ENCODE measurements around the gene CD163. TPM values are rescaled to one million over a fixed set of nuclear protein-coding genes. Genes with fewer than 3 reads are reported as not detected.
"Not testable (repeated sequence)": the region's sequence is repeated elsewhere in the genome, so short reads cannot be mapped to it uniquely, and the experiment has no call there.

Gene CD163
- total RNA-seq, 1 experiment from 2014 or later = not detected

DNA sequence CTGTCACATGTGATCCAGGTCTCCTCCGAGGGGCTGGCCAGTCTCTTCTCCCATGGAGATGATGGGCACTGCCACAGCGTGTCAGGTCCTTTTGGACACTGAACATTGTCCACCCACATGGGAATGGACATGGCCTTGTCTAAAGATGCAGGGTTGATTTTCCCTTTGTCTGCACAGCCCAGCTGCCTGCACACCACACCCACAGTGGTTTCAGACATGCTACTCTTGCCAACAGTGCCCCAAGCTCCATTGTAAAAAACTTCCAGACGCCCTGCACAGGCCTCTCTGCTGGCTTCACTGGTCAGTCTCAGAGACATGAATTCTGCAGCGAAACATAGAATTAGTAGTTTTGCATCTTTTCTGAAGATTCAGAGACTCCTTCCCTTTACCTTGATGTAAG lies 18.5 kb downstream of the CD163 start:
- Histone ChIP-seq H3K27me3 (no peaks in the 10 kb centered on the region), H3K27ac (no peak overlapping the region), H3K9me3 (replicated peaks) (no peaks in the 10 kb centered on the region), H3K4me1 (no peaks in the 10 kb centered on the region), H3K4me3 (no peak overlapping the region), H3K36me3 (no peaks in the 10 kb centered on the region)
- DNase-seq = no peak

DNA sequence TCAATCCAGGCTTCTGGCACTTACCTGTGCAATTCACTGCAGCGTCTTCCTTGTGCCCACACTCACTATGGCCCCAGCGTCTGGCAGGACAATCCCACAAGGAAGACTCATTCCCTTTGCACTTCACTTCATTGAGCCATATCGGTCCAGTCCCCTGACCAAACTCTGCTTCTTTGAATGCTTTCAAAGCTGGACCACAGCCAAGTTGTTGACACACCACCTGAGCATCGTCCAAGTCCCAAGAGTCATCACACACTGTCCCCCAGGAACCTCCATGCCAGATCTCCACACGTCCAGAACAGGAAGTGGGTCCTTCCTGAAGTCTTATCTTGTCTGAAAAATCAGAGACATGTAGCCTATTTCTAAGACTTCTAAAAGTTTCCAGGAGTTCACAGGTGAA lies 20.2 kb downstream of the CD163 start:
- Histone ChIP-seq H3K4me1 (no peaks in the 10 kb centered on the region), H3K27me3 (no peaks in the 10 kb centered on the region), H3K4me3 (no peak overlapping the region), H3K27ac (no peak overlapping the region), H3K36me3 (no peaks in the 10 kb centered on the region), H3K9me3 (replicated peaks) (no peaks in the 10 kb centered on the region)
- no peak for DNase-seq

DNA sequence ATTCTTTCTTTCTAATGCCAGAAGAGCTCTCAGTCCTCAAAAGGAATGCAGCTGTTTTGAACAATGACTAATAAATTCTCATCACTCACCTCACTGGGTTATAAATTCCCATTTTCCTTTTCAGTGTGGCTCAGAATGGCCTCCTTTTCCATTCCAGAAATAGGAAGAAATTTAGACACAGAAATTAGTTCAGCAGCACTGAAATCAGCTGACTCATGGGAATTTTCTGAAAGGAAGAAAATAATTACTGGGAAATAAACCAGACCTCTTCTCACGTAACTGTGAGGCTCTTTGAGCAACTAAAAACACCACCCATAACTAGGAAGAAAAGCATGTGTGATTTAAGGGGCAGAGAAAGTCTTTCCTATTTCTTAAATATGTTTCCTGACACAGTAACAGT lies 23.8 kb downstream of the CD163 start:
- Histone ChIP-seq H3K36me3 (no peaks in the 10 kb centered on the region), H3K27ac (no peak overlapping the region), H3K27me3 (0 out of 2 replicates have a peak, but pooled peaks cover 3% of the 10 kb centered on the region), H3K4me1 (no peaks in the 10 kb centered on the region), H3K9me3 (replicated peaks) (no peaks in the 10 kb centered on the region), H3K4me3 (no peak overlapping the region)
- DNase-seq = no peak

GRCh38 chr12:7472060-7472459 lies 31.5 kb downstream of the CD163 start:
- Histone ChIP-seq H3K27me3 (no peaks in the 10 kb centered on the region), H3K9me3 (replicated peaks) (no peaks in the 10 kb centered on the region), H3K4me1 (no peaks in the 10 kb centered on the region), H3K4me3 (no peak overlapping the region), H3K27ac (no peak overlapping the region), H3K36me3 (no peaks in the 10 kb centered on the region)
- no peak for DNase-seq

DNA sequence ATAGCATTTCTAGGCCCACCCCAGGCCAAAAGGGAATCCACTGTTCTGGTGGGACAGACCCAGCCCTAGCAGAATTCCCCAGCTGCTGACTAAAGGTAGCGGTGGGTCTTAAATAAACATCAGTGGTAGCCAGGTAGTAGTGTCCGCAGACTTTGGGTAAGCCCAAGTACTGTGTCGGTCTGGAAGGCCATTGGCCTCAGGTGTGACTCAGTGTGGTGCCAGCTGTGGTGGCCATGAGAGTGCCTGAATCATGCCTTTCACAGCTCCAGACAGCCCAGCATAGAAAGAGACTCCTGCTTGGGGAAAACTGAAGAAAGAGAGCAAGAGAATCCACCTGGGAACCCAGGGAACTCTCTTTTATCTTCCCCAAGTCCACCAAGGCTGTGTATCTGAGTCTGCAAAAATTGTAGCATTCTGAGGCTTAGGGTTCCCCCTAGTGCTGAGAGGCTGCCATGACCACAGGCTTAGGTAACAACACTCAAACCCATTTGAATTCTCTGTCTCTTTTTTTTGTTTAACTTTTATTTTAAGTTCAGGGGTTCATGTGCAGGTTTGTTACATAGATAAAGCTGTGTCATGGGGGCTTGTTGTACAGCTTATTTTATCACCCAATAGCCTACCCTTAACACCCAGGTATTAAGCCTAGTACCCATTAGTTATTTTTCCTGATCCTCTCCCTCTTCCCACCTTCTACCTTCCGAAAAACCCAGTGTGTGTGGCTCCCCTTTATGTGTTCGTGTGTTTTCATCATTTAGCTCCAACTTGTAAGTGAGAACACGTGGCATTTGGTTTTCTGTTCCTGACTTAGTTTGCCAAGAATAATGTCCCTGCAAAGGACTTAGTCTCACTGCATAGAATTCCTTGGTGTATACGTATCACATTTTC lies 43.0 kb downstream of the CD163 start:
- Histone ChIP-seq H3K4me3 (no peak overlapping the region), H3K9me3 (replicated peaks) (no peaks in the 10 kb centered on the region), H3K4me1 (no peaks in the 10 kb centered on the region), H3K27me3 (no peaks in the 10 kb centered on the region), H3K36me3 (no peaks in the 10 kb centered on the region), H3K27ac (no peak overlapping the region)
- DNase-seq = peak; percentile 13 to 69

GRCh38 chr12:7459973-7460372 lies 43.6 kb downstream of the CD163 start:
- Histone ChIP-seq H3K9me3 (replicated peaks) (no peaks in the 10 kb centered on the region), H3K4me3 (no peak overlapping the region), H3K4me1 (no peaks in the 10 kb centered on the region), H3K27ac (no peak overlapping the region), H3K36me3 (no peaks in the 10 kb centered on the region), H3K27me3 (no peaks in the 10 kb centered on the region)
- no peak for DNase-seq

DNA sequence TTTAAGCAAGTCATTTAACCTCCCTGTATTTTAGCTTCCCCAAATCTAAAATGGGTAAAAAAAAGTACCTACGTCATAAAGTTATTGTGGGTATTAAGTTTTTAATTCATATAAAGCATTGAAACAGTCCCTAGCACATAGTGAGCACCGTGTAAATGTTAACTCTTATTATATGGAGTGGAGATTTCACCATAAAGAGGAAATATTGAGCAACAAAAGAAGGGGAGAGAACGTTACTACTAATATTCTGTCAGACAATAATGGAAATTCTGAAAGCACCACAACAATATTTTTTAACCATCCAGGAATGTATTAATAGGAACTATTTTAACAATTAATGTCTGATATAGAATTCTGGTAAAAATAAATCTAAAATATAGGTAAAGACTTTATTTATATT lies 51.8 kb downstream of the CD163 start:
- Histone ChIP-seq H3K27ac (no peak overlapping the region), H3K9me3 (replicated peaks) (no peaks in the 10 kb centered on the region), H3K4me1 (no peaks in the 10 kb centered on the region), H3K36me3 (no peaks in the 10 kb centered on the region), H3K4me3 (no peak overlapping the region), H3K27me3 (no peaks in the 10 kb centered on the region)
- no peak for DNase-seq

- Histone ChIP-seq H3K27me3 (no peaks in the 10 kb centered on the region), H3K9me3 (replicated peaks) (no peaks in the 10 kb centered on the region), H3K36me3 (no peaks in the 10 kb centered on the region), H3K4me3 (no peak overlapping the region), H3K4me1 (no peaks in the 10 kb centered on the region), H3K27ac (no peak overlapping the region)
- no peak for DNase-seq
Measured at GRCh38 chr12:7450667-7451066, 52.9 kb downstream of the CD163 start.

DNA sequence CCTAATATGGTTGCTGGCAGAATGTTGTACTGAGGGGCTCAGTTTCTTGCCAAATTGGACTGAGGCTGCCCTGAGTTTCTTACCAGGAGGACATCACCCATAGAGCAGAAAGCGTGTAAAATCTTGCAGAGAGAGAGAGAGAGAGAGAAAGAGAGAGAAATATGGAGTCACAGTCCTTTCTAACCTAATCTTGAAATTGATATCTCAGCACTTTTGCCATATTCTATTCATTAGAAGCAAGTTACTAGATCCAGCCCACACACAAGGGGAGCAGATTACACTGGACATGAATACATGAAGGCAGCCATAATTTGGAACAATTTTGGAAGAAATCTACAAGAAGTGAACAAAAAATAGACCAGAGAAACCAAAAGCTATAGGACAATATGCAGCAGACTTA lies 55.5 kb downstream of the CD163 start:
- DNase-seq = no peak
- H3K9me3 ChIP-seq (replicated peaks) = no peaks in the 10 kb centered on the region
- H3K27ac ChIP-seq = no peak overlapping the region
- H3K27me3 ChIP-seq = no peaks in the 10 kb centered on the region
- H3K4me3 ChIP-seq = no peak overlapping the region
- no peaks in the 10 kb centered on the region for H3K4me1 ChIP-seq
- H3K36me3 ChIP-seq = no peaks in the 10 kb centered on the region

DNA sequence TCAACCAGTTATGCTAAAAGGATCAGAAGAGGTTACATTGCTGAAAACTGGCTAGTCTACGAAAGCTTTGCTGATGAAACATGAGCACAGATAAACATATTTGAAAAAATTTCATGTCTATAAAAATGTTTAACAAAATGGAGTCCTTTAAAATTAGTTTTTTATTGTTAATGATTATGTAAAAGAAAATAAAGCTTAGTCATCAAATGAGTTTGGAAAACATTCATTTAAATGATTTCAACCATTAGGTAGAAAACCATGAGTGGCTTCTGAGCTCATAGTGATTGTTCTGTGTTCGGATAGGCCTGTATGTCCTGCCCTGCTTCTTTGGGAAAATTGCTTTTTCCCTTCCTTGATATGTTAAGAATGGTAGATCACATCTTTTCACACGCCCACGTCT lies 59.0 kb downstream of the CD163 start:
- no peak overlapping the region for H3K4me3 ChIP-seq
- H3K27ac ChIP-seq = no peak overlapping the region
- no peak for DNase-seq
- no peaks in the 10 kb centered on the region for H3K4me1 ChIP-seq
- H3K36me3 ChIP-seq = no peaks in the 10 kb centered on the region
- H3K9me3 ChIP-seq (replicated peaks) = no peaks in the 10 kb centered on the region
- no peaks in the 10 kb centered on the region for H3K27me3 ChIP-seq

- no peak within 1 kb of the TSS for H3K4me3 ChIP-seq
- no peaks in the 10 kb centered on the region for H3K27me3 ChIP-seq
- H3K4me1 ChIP-seq = no peaks in the 10 kb centered on the region
- no peak for DNase-seq
- no peak within 1 kb of the TSS for H3K27ac ChIP-seq
- no peaks in the 10 kb centered on the region for H3K36me3 ChIP-seq
- H3K9me3 ChIP-seq (replicated peaks) = no peaks in the 10 kb centered on the region
Measured at GRCh38 chr12:7444076-7444475, 59.5 kb downstream of the CD163 start, which contains the start of gene CD163L1. Gene CD163L1 (minus strand): TSS chr12:7444153. CDS start chr12:7444127, 26 bp downstream.

GRCh38 chr12:7441216-7441615 lies 62.4 kb downstream of the CD163 start:
- no peak for DNase-seq
- Histone ChIP-seq H3K9me3 (replicated peaks) (no peaks in the 10 kb centered on the region), H3K27ac (no peak overlapping the region), H3K4me1 (no peaks in the 10 kb centered on the region), H3K27me3 (no peaks in the 10 kb centered on the region), H3K4me3 (no peak overlapping the region), H3K36me3 (no peaks in the 10 kb centered on the region)

- H3K36me3 ChIP-seq = no peaks in the 10 kb centered on the region
- no peak overlapping the region for H3K27ac ChIP-seq
- DNase-seq = no peak
- no peaks in the 10 kb centered on the region for H3K9me3 ChIP-seq (replicated peaks)
- H3K27me3 ChIP-seq = no peaks in the 10 kb centered on the region
- H3K4me3 ChIP-seq = no peak overlapping the region
- H3K4me1 ChIP-seq = no peaks in the 10 kb centered on the region
Measured at GRCh38 chr12:7439579-7440505, 63.7 kb downstream of the CD163 start.

DNA sequence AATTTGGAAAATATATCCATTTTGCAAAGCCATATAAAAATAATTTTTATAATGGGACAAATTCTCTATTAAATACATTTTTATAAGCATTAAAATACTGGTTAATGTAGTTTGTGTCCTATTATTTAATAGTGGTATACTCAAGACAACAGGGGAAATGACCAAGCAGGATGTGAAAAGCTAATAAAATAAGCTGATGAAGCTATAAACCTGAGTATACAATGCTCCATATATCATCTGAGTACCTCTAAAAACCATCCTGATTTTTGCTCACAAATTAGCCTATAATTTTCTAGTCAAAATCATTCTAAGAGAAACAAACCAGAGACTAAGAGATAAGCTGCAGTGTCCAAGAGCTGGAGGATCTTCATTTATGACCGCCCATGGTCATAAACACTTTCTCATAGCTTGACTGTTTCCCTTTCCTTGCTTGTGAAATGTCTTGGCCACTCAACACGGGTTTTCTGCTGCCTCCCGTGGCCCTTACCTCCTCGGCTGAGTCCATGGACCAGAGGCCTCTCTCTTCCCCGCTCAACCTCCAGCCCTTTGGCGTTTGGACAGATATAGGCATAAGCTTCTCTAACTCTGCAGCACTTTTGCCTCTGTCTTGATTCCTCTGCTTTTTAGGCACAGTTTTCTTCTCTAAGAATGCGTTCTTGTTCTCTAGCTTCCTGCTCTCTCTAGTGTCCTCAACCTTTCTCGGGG lies 65.1 kb downstream of the CD163 start:
- H3K4me3 ChIP-seq; DNase-seq; H3K27me3 ChIP-seq; H3K36me3 ChIP-seq; H3K9me3 ChIP-seq (replicated peaks); H3K27ac ChIP-seq; H3K4me1 ChIP-seq: not testable (repeated sequence)

DNA sequence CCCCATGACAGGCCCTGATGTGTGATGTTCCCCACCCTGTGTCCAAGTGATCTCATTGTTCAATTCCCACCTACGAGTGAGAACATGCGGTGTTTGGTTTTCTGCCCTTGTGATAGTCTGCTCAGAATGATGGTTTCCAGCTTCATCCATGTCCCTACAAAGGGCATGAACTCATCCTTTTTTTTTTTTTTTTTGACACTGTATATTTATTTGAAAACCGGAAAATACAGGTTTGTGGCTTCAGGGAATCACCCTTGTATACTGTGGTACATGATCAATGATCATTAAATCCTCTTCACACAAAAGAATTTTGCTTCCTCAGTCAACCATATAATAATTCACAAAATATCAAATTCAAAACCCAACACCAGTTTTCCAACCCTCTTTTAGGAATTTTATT lies 66.1 kb downstream of the CD163 start:
- DNase-seq, H3K27ac ChIP-seq, H3K36me3 ChIP-seq: not testable (repeated sequence)

More for the DNA sequence above, 66.1 kb downstream of the CD163 start:
- not testable (repeated sequence) for H3K4me3 ChIP-seq; H3K9me3 ChIP-seq (replicated peaks); H3K4me1 ChIP-seq; H3K27me3 ChIP-seq
